Subcutaneous abdominal adipose tissue (tissue), 5 donors: ENCODE data around the gene LACTBL1.

ENCODE experiments used
- H3K27ac ChIP-seq: one replicate; pipeline ENCODE4 v1.7.0; 2013; ENCODE audit warnings: low read depth, mild to moderate bottlenecking, inconsistent platforms, low read length, moderate library complexity
- H3K27me3 ChIP-seq, 5 donors: one replicate each; pipeline ENCODE4 v1.7.0; 2013; ENCODE audit warnings: low read length in 5 of 5, inconsistent platforms in 1 of 5; ENCODE audit not compliant: control insufficient read depth in 5 of 5, insufficient read depth in 4 of 5
- H3K36me3 ChIP-seq, 5 donors: one replicate each; pipeline ENCODE4 v1.7.0; 2013; ENCODE audit warnings: low read length in 5 of 5; ENCODE audit not compliant: control insufficient read depth in 5 of 5, insufficient read depth in 5 of 5
- H3K4me1 ChIP-seq, 5 donors: one replicate each; pipeline ENCODE4 v1.7.0; 2013; ENCODE audit warnings: low read length in 5 of 5, mild to moderate bottlenecking in 3 of 5, moderate library complexity in 1 of 5; ENCODE audit not compliant: control insufficient read depth in 5 of 5, insufficient read depth in 5 of 5
- H3K4me3 ChIP-seq, 5 donors: one replicate each; pipeline ENCODE4 v1.7.0; 2013; ENCODE audit warnings: low read length in 5 of 5, low read depth in 1 of 5
- H3K9ac ChIP-seq, 5 donors: one replicate each; pipeline ENCODE4 v1.7.0; 2013; ENCODE audit warnings: low read length in 5 of 5, mild to moderate bottlenecking in 4 of 5, moderate library complexity in 3 of 5
- H3K9me3 ChIP-seq, 5 donors: one replicate each; pipeline ENCODE4 v1.7.0; 2013; ENCODE audit warnings: low read length in 5 of 5; ENCODE audit not compliant: control insufficient read depth in 5 of 5
- donor health status: healthy.
- donor health status: healthy.
- donor health status: healthy.
- donor health status: healthy.
- donor health status: healthy.

LACTBL1 gene

DNA sequence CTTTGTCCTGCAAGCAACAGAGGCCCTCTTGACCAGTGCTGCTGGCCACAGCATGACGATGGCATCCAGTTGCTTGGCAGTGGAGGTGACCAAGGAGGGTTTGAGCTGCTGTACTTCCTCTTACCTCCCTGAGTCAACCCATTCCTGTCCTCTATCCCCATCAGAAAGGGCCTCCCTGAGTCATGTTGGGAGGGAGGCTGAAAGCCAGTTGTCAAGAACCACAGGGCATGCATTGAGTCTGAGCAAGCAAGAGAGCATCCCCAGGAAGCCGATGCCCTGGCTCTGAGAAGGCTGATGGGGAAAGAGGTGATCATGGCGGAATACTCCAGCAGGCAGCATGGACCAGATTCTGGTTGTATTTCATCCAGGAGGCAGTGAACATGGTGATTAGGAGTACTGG lies 69.6 kb downstream of the LACTBL1 start:
- H3K27ac ChIP-seq, result no peak overlapping the region
- H3K27me3 ChIP-seq, result no peaks in the 10 kb centered on the region
- no peak overlapping the region for H3K9ac ChIP-seq
- no peaks in the 10 kb centered on the region for H3K4me1 ChIP-seq
- no peaks in the 10 kb centered on the region for H3K9me3 ChIP-seq
- H3K4me3 ChIP-seq, result no peak overlapping the region
- H3K36me3 ChIP-seq, result peaks cover 0 to 16% (median 8%) of the 10 kb centered on the region in 5 donors
